ENCODE results near the gene SULT1A1. TPM values are rescaled to one million over a fixed set of nuclear protein-coding genes. Genes with fewer than 3 reads are reported as not detected.
A peak's percentile ranks its signal among the peaks of the same experiment; 100 is the strongest.

The SULT1A1 gene
- total and polyA plus RNA-seq, 2 of the 13 experiments (the other 11 are each of a cell fraction or from before 2014, with no cell fraction given) = 114 to 147 TPM

GRCh38 chr16:28596115-28596630 lies 13.7 kb downstream of the SULT1A1 start (continued):
- TF ChIP-seq UBTF (CRISPR knock-in tag; IDR thresholded peaks at IDR 0.05) (peak; percentile 42; the same call in 1 of the 2 replicates), CREM (IDR thresholded peaks at IDR 0.05) (peak; percentile 12; the same call in 1 of the 2 replicates), CREM (CRISPR knock-in tag; IDR thresholded peaks at IDR 0.05) (no peak), ZNF879 (CRISPR knock-in tag; IDR thresholded peaks at IDR 0.05) (no peak), ZNF446 (CRISPR knock-in tag; IDR thresholded peaks at IDR 0.05) (0 out of 2 replicates have a peak, but pooled peaks have one; percentile 17), ZKSCAN5 (CRISPR knock-in tag; IDR thresholded peaks at IDR 0.05) (no peak), MED8 (CRISPR knock-in tag; IDR thresholded peaks at IDR 0.05; ENCODE audit: insufficient replicate concordance) (peak; percentile 56), ASH2L (IDR thresholded peaks at IDR 0.05; ENCODE audit: insufficient read length, low read depth, low read length) (no peak), POLR2AphosphoS5 (IDR thresholded peaks at IDR 0.05; ENCODE audit: low read depth, low read length) (no peak), RFXANK (CRISPR knock-in tag; IDR thresholded peaks at IDR 0.05) (no peak), KAT8 (CRISPR knock-in tag; IDR thresholded peaks at IDR 0.05) (no peak), ZFP90 (CRISPR knock-in tag; IDR thresholded peaks at IDR 0.05; ENCODE audit: borderline replicate concordance) (0 out of 2 replicates have a peak, but pooled peaks have one; percentile 54), DR1 (CRISPR knock-in tag; IDR thresholded peaks at IDR 0.05) (0 out of 2 replicates have a peak, but pooled peaks have one; percentile 56), NFKB2 (CRISPR knock-in tag; IDR thresholded peaks at IDR 0.05; ENCODE audit: borderline replicate concordance) (no peak; the same call in 1 of the 2 replicates), ELF3 (CRISPR knock-in tag; IDR thresholded peaks at IDR 0.05) (no peak), BORCS8-MEF2B (CRISPR knock-in tag; IDR thresholded peaks at IDR 0.05) (no peak), ZNF331 (CRISPR knock-in tag; IDR thresholded peaks at IDR 0.05) (no peak)
- TF ChIP-seq, protein P1, sequence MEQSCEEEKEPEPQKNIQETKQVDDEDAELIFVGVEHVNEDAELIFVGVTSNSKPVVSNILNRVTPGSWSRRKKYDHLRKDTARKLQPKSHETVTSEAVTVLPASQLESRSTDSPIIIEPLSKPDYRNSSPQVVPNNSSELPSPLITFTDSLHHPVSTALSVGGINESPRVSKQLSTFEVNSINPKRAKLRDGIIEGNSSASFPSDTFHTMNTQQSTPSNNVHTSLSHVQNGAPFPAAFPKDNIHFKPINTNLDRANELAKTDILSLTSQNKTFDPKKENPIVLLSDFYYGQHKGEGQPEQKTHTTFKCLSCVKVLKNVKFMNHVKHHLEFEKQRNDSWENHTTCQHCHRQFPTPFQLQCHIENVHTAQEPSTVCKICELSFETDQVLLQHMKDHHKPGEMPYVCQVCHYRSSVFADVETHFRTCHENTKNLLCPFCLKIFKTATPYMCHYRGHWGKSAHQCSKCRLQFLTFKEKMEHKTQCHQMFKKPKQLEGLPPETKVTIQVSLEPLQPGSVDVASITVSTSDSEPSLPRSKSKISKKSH (CRISPR knock-in tag; IDR thresholded peaks at IDR 0.05; ENCODE audit: borderline replicate concordance) = peak; percentile 92
- TF ChIP-seq, protein P2, sequence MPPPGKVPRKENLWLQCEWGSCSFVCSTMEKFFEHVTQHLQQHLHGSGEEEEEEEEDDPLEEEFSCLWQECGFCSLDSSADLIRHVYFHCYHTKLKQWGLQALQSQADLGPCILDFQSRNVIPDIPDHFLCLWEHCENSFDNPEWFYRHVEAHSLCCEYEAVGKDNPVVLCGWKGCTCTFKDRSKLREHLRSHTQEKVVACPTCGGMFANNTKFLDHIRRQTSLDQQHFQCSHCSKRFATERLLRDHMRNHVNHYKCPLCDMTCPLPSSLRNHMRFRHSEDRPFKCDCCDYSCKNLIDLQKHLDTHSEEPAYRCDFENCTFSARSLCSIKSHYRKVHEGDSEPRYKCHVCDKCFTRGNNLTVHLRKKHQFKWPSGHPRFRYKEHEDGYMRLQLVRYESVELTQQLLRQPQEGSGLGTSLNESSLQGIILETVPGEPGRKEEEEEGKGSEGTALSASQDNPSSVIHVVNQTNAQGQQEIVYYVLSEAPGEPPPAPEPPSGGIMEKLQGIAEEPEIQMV (CRISPR knock-in tag; IDR thresholded peaks at IDR 0.05; ENCODE audit: low read depth) = no peak; the same call in 1 of the 2 replicates
- TF ChIP-seq, protein P3, sequence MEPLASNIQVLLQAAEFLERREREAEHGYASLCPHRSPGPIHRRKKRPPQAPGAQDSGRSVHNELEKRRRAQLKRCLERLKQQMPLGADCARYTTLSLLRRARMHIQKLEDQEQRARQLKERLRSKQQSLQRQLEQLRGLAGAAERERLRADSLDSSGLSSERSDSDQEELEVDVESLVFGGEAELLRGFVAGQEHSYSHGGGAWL (CRISPR knock-in tag; IDR thresholded peaks at IDR 0.05) = no peak
- TF ChIP-seq, protein P4, sequence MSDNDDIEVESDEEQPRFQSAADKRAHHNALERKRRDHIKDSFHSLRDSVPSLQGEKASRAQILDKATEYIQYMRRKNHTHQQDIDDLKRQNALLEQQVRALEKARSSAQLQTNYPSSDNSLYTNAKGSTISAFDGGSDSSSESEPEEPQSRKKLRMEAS (IDR thresholded peaks at IDR 0.05) = peak; percentile 45; the same call in 1 of the 2 replicates
- TF ChIP-seq, protein P5, sequence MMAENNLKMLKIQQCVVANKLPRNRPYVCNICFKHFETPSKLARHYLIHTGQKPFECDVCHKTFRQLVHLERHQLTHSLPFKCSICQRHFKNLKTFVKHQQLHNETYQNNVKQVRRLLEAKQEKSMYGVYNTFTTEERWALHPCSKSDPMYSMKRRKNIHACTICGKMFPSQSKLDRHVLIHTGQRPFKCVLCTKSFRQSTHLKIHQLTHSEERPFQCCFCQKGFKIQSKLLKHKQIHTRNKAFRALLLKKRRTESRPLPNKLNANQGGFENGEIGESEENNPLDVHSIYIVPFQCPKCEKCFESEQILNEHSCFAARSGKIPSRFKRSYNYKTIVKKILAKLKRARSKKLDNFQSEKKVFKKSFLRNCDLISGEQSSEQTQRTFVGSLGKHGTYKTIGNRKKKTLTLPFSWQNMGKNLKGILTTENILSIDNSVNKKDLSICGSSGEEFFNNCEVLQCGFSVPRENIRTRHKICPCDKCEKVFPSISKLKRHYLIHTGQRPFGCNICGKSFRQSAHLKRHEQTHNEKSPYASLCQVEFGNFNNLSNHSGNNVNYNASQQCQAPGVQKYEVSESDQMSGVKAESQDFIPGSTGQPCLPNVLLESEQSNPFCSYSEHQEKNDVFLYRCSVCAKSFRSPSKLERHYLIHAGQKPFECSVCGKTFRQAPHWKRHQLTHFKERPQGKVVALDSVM (CRISPR knock-in tag; IDR thresholded peaks at IDR 0.05) = peak; percentile 62; the same call in 1 of the 2 replicates
